LNCaP clone FGC (cell line): Measurements from ENCODE around the gene SMIM38.
"Not testable (repeated sequence)": the region's sequence is repeated elsewhere in the genome, so short reads cannot be mapped to it uniquely, and the experiment has no call there.

Experiments used
- DNase-seq: peaks from one replicate; pipeline ENCODE4 v3.0.0-alpha.2; 2011; ENCODE audit warnings: low read depth
- H3K4me3 ChIP-seq: 2 replicates; pipeline ENCODE4 v1.5.1; 2011; ENCODE audit warnings: mild to moderate bottlenecking, low read depth, low read length, control low read depth
- TF ChIP-seq, protein P1 (sequence below): IDR thresholded peaks from 2 replicates; pipeline ENCODE4 v1.5.1; 2012; ENCODE audit warnings: mild to moderate bottlenecking; ENCODE audit not compliant: control insufficient read depth, insufficient read depth; ENCODE audit errors: extremely low read depth

Gene SMIM38

GRCh38 chr11:69140635-69141034 is 15.1 kb upstream of the SMIM38 start:
- no peak for DNase-seq
- H3K4me3 ChIP-seq: no peak overlapping the region
- TF ChIP-seq, protein P1, sequence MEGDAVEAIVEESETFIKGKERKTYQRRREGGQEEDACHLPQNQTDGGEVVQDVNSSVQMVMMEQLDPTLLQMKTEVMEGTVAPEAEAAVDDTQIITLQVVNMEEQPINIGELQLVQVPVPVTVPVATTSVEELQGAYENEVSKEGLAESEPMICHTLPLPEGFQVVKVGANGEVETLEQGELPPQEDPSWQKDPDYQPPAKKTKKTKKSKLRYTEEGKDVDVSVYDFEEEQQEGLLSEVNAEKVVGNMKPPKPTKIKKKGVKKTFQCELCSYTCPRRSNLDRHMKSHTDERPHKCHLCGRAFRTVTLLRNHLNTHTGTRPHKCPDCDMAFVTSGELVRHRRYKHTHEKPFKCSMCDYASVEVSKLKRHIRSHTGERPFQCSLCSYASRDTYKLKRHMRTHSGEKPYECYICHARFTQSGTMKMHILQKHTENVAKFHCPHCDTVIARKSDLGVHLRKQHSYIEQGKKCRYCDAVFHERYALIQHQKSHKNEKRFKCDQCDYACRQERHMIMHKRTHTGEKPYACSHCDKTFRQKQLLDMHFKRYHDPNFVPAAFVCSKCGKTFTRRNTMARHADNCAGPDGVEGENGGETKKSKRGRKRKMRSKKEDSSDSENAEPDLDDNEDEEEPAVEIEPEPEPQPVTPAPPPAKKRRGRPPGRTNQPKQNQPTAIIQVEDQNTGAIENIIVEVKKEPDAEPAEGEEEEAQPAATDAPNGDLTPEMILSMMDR: no peak

- H3K4me3 ChIP-seq: no peak overlapping the region
- TF ChIP-seq, protein P1: no peak
- DNase-seq: no peak
These were observed 14.0 kb upstream of the SMIM38 start for GRCh38 chr11:69141742-69142141.

DNA sequence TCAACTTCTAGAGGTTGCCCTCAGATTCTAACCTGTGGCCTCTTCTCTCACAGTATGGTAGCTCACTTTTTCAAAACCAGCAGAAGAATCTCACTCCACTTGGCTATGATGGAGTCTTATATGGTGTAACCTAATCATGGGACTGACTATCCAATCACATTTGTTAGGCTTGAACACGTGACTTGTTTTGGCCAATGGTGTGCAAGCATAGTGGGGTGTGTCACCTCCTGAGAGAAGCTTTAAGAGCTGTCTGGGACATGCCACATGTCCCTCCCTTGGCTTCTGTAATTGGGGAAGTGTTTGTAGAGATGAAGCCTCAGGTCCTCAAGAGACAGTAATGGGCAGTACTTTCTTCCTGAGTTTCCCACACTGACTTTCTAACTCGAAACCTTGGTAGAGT is 12.8 kb upstream of the SMIM38 start:
- DNase-seq: no peak

GRCh38 chr11:69144316-69145049 is 11.3 kb upstream of the SMIM38 start:
- TF ChIP-seq, protein P1: no peak
- H3K4me3 ChIP-seq: no peak overlapping the region
- no peak for DNase-seq

More for the DNA sequence above, 12.8 kb upstream of the SMIM38 start:
- TF ChIP-seq, protein P1: no peak
- H3K4me3 ChIP-seq: no peak overlapping the region

GRCh38 chr11:69145050-69145380 is 10.7 kb upstream of the SMIM38 start:
- TF ChIP-seq, protein P1: no peak
- DNase-seq: no peak
- H3K4me3 ChIP-seq: no peak overlapping the region

GRCh38 chr11:69148377-69148762 is 7.4 kb upstream of the SMIM38 start:
- no peak overlapping the region for H3K4me3 ChIP-seq
- no peak for DNase-seq
- TF ChIP-seq, protein P1: no peak

GRCh38 chr11:69148806-69149205 is 6.9 kb upstream of the SMIM38 start:
- H3K4me3 ChIP-seq: no peak overlapping the region
- no peak for DNase-seq
- TF ChIP-seq, protein P1: no peak

DNA sequence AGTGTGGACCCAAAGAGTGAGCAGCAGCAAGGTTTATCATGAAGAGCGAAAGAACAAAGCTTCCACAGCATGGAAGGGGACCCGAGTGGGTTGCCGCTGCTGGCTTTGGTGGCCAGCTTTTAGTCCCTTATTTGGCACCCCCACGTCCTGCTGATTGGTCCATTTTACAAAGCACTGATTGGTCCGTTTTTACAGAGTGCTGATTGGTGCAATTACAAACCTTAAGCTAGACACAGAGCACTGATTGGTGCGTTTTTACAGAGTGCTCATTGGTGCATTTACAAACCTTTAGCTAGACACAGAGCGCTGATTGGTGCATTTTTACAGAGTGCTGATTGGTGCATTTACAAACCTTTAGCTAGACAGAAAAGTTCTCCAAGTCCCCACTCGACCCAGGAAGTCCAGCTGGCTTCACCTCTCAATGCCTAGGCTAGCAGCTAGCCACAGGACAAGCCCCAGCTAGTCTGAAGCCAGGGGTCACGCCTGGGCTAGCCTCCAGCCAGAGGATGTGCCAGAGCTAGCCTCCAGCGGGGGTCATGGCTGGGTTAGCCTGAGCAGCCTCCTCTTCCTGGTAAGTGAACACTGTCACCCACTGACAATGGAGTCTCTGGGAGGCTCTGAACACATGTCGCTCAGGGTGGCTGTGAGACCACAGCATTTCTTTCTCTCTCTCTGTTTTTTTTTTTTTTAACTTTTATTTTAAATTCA is 6.2 kb upstream of the SMIM38 start:
- not testable (repeated sequence) for DNase-seq, H3K4me3 ChIP-seq
